H9 (cell line): Measurements from ENCODE around the gene CWC27. TPM values are rescaled to one million over a fixed set of nuclear protein-coding genes. Genes with fewer than 3 reads are reported as not detected.

Experiments
- DNase-seq: peaks from one replicate; pipeline ENCODE4 v3.0.0-alpha.2; 2017
- H2AFZ ChIP-seq: one replicate; pipeline ENCODE4 v1.6.1; 2013; ENCODE audit warnings: mild to moderate bottlenecking, low read length, control low read depth, moderate library complexity
- H2AK5ac ChIP-seq: 2 replicates; pipeline ENCODE4 v1.6.1; 2013; ENCODE audit warnings: low read length, control low read depth, mixed read lengths; ENCODE audit not compliant: insufficient read length
- H2BK120ac ChIP-seq: one replicate; pipeline ENCODE4 v1.6.1; 2013; ENCODE audit warnings: low read depth, mild to moderate bottlenecking, low read length, control low read depth, inconsistent platforms; ENCODE audit not compliant: poor library complexity, severe bottlenecking
- H2BK12ac ChIP-seq: 2 replicates; pipeline ENCODE4 v1.6.1; 2013; ENCODE audit warnings: low read length, control low read depth, mixed read lengths, low read depth; ENCODE audit not compliant: insufficient read length
- H2BK15ac ChIP-seq: 2 replicates; pipeline ENCODE4 v1.6.1; 2013; ENCODE audit warnings: low read depth, low read length, control low read depth
- H2BK20ac ChIP-seq: one replicate; pipeline ENCODE4 v1.6.1; 2013; ENCODE audit warnings: low read depth, mild to moderate bottlenecking, low read length, control low read depth, inconsistent platforms; ENCODE audit not compliant: poor library complexity, severe bottlenecking
- H2BK5ac ChIP-seq: 2 replicates; pipeline ENCODE4 v1.6.1; 2013; ENCODE audit warnings: low read length, control low read depth, mixed read lengths; ENCODE audit not compliant: insufficient read length
- H3K14ac ChIP-seq: 2 replicates; pipeline ENCODE4 v1.6.1; 2013; ENCODE audit warnings: low read length, control low read depth; ENCODE audit not compliant: insufficient read depth
- H3K18ac ChIP-seq: 2 replicates; pipeline ENCODE4 v1.6.1; 2013; ENCODE audit warnings: low read depth, mild to moderate bottlenecking, mixed read lengths, low read length, control low read depth; ENCODE audit not compliant: insufficient read length
- H3K23ac ChIP-seq: 2 replicates; pipeline ENCODE4 v1.6.1; 2013; ENCODE audit warnings: low read length, control low read depth, mixed read lengths, low read depth; ENCODE audit not compliant: insufficient read length
- H3K23me2 ChIP-seq: 2 replicates; pipeline ENCODE4 v1.6.1; 2013; ENCODE audit warnings: low read depth, mild to moderate bottlenecking, mixed read lengths, low read length, control low read depth; ENCODE audit not compliant: insufficient read length, poor library complexity, severe bottlenecking
- H3K27ac ChIP-seq: 2 replicates; pipeline ENCODE4 v1.5.1; 2013; ENCODE audit warnings: low read length, control low read depth, mixed read lengths, low read depth; ENCODE audit not compliant: insufficient read length
- H3K27me3 ChIP-seq: 2 replicates; pipeline ENCODE4 v1.6.1; 2013; ENCODE audit warnings: low read length, control low read depth, inconsistent platforms; ENCODE audit not compliant: insufficient read depth
- H3K4ac ChIP-seq: 2 replicates; pipeline ENCODE4 v1.6.1; 2013; ENCODE audit warnings: low read depth, mild to moderate bottlenecking, control low read depth, inconsistent platforms, low read length, moderate library complexity
- H3K4me1 ChIP-seq: 2 replicates; pipeline ENCODE4 v1.6.1; 2013; ENCODE audit warnings: low read length, control low read depth, inconsistent platforms; ENCODE audit not compliant: insufficient read depth
- H3K4me2 ChIP-seq: 2 replicates; pipeline ENCODE4 v1.6.1; 2013; ENCODE audit warnings: low read length, control low read depth, mixed read lengths; ENCODE audit not compliant: insufficient read length, insufficient read depth
- H3K56ac ChIP-seq: 2 replicates; pipeline ENCODE4 v1.6.1; 2013; ENCODE audit warnings: low read depth, mild to moderate bottlenecking, mixed read lengths, low read length, control low read depth; ENCODE audit not compliant: insufficient read length
- H3K79me1 ChIP-seq: 2 replicates; pipeline ENCODE4 v1.6.1; 2013; ENCODE audit warnings: low read depth, mild to moderate bottlenecking, moderate library complexity, low read length, control low read depth, inconsistent platforms; ENCODE audit not compliant: insufficient read depth, poor library complexity, severe bottlenecking
- H3K79me2 ChIP-seq: 2 replicates; pipeline ENCODE4 v1.6.1; 2013; ENCODE audit warnings: low read length, control low read depth, inconsistent platforms; ENCODE audit not compliant: insufficient read depth
- H3K9ac ChIP-seq: 2 replicates; pipeline ENCODE4 v1.6.1; 2013; ENCODE audit warnings: low read length, control low read depth, mixed read lengths; ENCODE audit not compliant: insufficient read length; ENCODE audit errors: extremely low read depth
- H3K9me3 ChIP-seq: one replicate; pipeline ENCODE4 v1.6.1; 2013; ENCODE audit warnings: low read depth, low read length, inconsistent platforms; ENCODE audit not compliant: control insufficient read depth
- H3T11ph ChIP-seq: one replicate; pipeline ENCODE4 v1.6.1; 2013; ENCODE audit warnings: mild to moderate bottlenecking, low read length, control low read depth, inconsistent platforms
- H4K20me1 ChIP-seq: one replicate; pipeline ENCODE4 v1.6.1; 2013; ENCODE audit not compliant: control insufficient read depth, insufficient read length, insufficient read depth
- H4K5ac ChIP-seq: 2 replicates; pipeline ENCODE4 v1.6.1; 2013; ENCODE audit warnings: low read depth, mild to moderate bottlenecking, mixed read lengths, low read length, control low read depth; ENCODE audit not compliant: insufficient read length
- H4K8ac ChIP-seq: replicated peaks from 2 replicates; pipeline ENCODE4 v1.6.1; 2013; ENCODE audit warnings: low read length, control low read depth, mixed read lengths, low read depth; ENCODE audit not compliant: insufficient read length
- H4K91ac ChIP-seq: 2 replicates; pipeline ENCODE4 v1.6.1; 2013; ENCODE audit warnings: low read depth, mild to moderate bottlenecking, moderate library complexity, mixed read lengths, low read length, control low read depth; ENCODE audit not compliant: insufficient read length
- H3K27ac Mint-ChIP-seq, 3 experiments: 2 replicates in 2 of 3; 3 replicates in 1 of 3; pipeline ENCODE4 v1.8.0; 2020 to 2021; ENCODE audit warnings: mixed read lengths in 3 of 3, mild to moderate bottlenecking in 1 of 3, moderate library complexity in 1 of 3
- H3K27me3 Mint-ChIP-seq: 2 replicates; pipeline ENCODE4 v1.8.0; 2021; ENCODE audit warnings: low read depth, mild to moderate bottlenecking, moderate library complexity, mixed read lengths
- H3K36me3 Mint-ChIP-seq, 3 experiments: 2 replicates in 2 of 3; 3 replicates in 1 of 3; pipeline ENCODE4 v1.8.0; 2020 to 2021; ENCODE audit warnings: low read depth in 3 of 3, mixed read lengths in 3 of 3; ENCODE audit not compliant: insufficient read depth in 1 of 3
- H3K4me1 Mint-ChIP-seq, 2 experiments: 2 replicates each; pipeline ENCODE4 v1.8.0; 2020; ENCODE audit warnings: mixed read lengths in 2 of 2
- H3K4me3 Mint-ChIP-seq, 2 experiments: 2 replicates in 1 of 2; 3 replicates in 1 of 2; pipeline ENCODE4 v1.8.0; 2020 to 2021; ENCODE audit warnings: mild to moderate bottlenecking in 2 of 2, mixed read lengths in 2 of 2, moderate library complexity in 1 of 2
- H3K9me3 Mint-ChIP-seq, 2 experiments: 2 replicates in 1 of 2; 3 replicates in 1 of 2; pipeline ENCODE4 v1.8.0; 2020; ENCODE audit warnings: mild to moderate bottlenecking in 2 of 2, mixed read lengths in 2 of 2, moderate library complexity in 1 of 2
- total RNA-seq: library from RNA; stranded (reverse); gene quantifications from 2 replicates; pipeline ENCODE4 v1.2.1, GENCODE V29; 2021
- TF ChIP-seq, protein P1 (sequence below): fragments of 200-600 bp; sonication (generic); conservative IDR thresholded peaks from 3 replicates; pipeline ENCODE4 v1.8.0; 2021; ENCODE audit warnings: antibody characterized with exemption, mild to moderate bottlenecking

CWC27 gene
- total RNA-seq, 1 experiment from 2014 or later = 41.9 TPM

DNA sequence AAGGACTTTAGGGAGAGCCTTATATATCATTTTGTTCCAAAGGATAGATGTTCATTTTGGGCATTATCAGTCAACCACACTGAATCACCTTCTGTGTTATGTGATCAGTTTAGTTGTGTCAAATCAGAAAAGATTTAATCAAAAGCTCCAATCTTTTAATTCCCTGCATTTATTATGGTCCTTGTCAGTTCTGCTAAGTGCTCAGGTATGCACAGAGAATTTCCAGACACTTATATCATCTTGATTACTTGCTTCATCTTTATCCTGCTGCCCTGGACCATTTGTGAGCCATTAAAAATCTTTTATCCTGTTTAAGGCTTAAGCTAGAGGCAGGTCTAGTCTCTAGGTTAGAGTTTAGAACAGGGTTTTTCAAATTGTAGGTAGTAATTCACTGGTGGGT, 179.1 kb downstream of the CWC27 start:
- Histone ChIP-seq H2BK20ac (no peak overlapping the region), H3K9ac (no peak overlapping the region), H3K14ac (no peak overlapping the region), H2BK120ac (no peak overlapping the region), H3K23ac (no peak overlapping the region), H4K91ac (no peak overlapping the region), H3K56ac (no peak overlapping the region), H2BK5ac (no peak overlapping the region), H3K18ac (no peak overlapping the region), H3K79me1 (no peaks in the 10 kb centered on the region), H3K4me2 (no peak overlapping the region), H4K5ac (no peak overlapping the region), H3K4ac (no peak overlapping the region), H3K4me1 (no peaks in the 10 kb centered on the region), H4K8ac (no peak overlapping the region), H2BK12ac (no peak overlapping the region), H2AFZ (no peak overlapping the region), H3K23me2 (no peaks in the 10 kb centered on the region), H3T11ph (no peak overlapping the region), H4K20me1 (no peaks in the 10 kb centered on the region), H3K27me3 (no peaks in the 10 kb centered on the region), H3K79me2 (no peaks in the 10 kb centered on the region), H3K27ac (no peak overlapping the region), H3K9me3 (no peaks in the 10 kb centered on the region), H2BK15ac (no peak overlapping the region), H2AK5ac (no peak overlapping the region)
- H3K36me3 Mint-ChIP-seq = no peaks in the 10 kb centered on the region
- no peak overlapping the region for H3K4me3 Mint-ChIP-seq
- no peaks in the 10 kb centered on the region; the same call in 1 of the 2 replicates for H3K27me3 Mint-ChIP-seq
- no peaks in the 10 kb centered on the region for H3K9me3 Mint-ChIP-seq
- DNase-seq = no peak
- H3K27ac Mint-ChIP-seq = no peak overlapping the region
- TF ChIP-seq, protein P1, sequence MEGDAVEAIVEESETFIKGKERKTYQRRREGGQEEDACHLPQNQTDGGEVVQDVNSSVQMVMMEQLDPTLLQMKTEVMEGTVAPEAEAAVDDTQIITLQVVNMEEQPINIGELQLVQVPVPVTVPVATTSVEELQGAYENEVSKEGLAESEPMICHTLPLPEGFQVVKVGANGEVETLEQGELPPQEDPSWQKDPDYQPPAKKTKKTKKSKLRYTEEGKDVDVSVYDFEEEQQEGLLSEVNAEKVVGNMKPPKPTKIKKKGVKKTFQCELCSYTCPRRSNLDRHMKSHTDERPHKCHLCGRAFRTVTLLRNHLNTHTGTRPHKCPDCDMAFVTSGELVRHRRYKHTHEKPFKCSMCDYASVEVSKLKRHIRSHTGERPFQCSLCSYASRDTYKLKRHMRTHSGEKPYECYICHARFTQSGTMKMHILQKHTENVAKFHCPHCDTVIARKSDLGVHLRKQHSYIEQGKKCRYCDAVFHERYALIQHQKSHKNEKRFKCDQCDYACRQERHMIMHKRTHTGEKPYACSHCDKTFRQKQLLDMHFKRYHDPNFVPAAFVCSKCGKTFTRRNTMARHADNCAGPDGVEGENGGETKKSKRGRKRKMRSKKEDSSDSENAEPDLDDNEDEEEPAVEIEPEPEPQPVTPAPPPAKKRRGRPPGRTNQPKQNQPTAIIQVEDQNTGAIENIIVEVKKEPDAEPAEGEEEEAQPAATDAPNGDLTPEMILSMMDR = no peak
- H3K4me1 Mint-ChIP-seq = no peaks in the 10 kb centered on the region
